GM18858 (cell line): Measurements from ENCODE around the gene PTPN3.
"Not testable (repeated sequence)": the region's sequence is repeated elsewhere in the genome, so short reads cannot be mapped to it uniquely, and the experiment has no call there.

ENCODE experiments used
- ATAC-seq: cut with Tn5 transposase; IDR thresholded peaks from one replicate; pipeline ENCODE4 v1.9.1; 2021; ENCODE audit not compliant: unreplicated experiment

The PTPN3 gene

GRCh38 chr9:109403116-109403515, 95.0 kb downstream of the PTPN3 start:
- no peak for ATAC-seq

- no peak for ATAC-seq
Observed at GRCh38 chr9:109401990-109402318, 96.2 kb downstream of the PTPN3 start.

GRCh38 chr9:109401169-109401989, 96.7 kb downstream of the PTPN3 start:
- ATAC-seq: no peak

- peak; percentile 77 for ATAC-seq
Observed at GRCh38 chr9:109399258-109399767, 98.8 kb downstream of the PTPN3 start.

GRCh38 chr9:109391176-109391575, 106.9 kb downstream of the PTPN3 start:
- no peak for ATAC-seq

- no peak for ATAC-seq
Observed at GRCh38 chr9:109387856-109388255, 110.3 kb downstream of the PTPN3 start.

- no peak for ATAC-seq
Observed at GRCh38 chr9:109387206-109387605, 110.9 kb downstream of the PTPN3 start.

- ATAC-seq: no peak
Observed at GRCh38 chr9:109385499-109385898, 112.6 kb downstream of the PTPN3 start.

GRCh38 chr9:109383947-109384346, 114.2 kb downstream of the PTPN3 start:
- ATAC-seq: no peak

GRCh38 chr9:109383356-109383755, 114.8 kb downstream of the PTPN3 start:
- no peak for ATAC-seq

- no peak for ATAC-seq
Observed at GRCh38 chr9:109382585-109382984, 115.5 kb downstream of the PTPN3 start.

- no peak for ATAC-seq
Observed at GRCh38 chr9:109382182-109382581, 115.9 kb downstream of the PTPN3 start.

- peak; percentile 61 for ATAC-seq
Observed at GRCh38 chr9:109381011-109381729, 116.9 kb downstream of the PTPN3 start.

GRCh38 chr9:109379513-109379912, 118.6 kb downstream of the PTPN3 start:
- no peak for ATAC-seq

GRCh38 chr9:109378316-109378715, 119.8 kb downstream of the PTPN3 start:
- no peak for ATAC-seq

GRCh38 chr9:109372246-109372645, 125.9 kb downstream of the PTPN3 start:
- no peak for ATAC-seq

- no peak for ATAC-seq
Observed at GRCh38 chr9:109371374-109371773, 126.7 kb downstream of the PTPN3 start.

- peak; percentile 89 for ATAC-seq
Observed at GRCh38 chr9:109369285-109369684, 128.8 kb downstream of the PTPN3 start.

- no peak for ATAC-seq
Observed at GRCh38 chr9:109360771-109361170, 137.3 kb downstream of the PTPN3 start.

GRCh38 chr9:109358968-109359603, 139.0 kb downstream of the PTPN3 start:
- ATAC-seq: not testable (repeated sequence)

- no peak for ATAC-seq
Observed at GRCh38 chr9:109355564-109356297, 142.4 kb downstream of the PTPN3 start.
